Neural progenitor cell (in vitro differentiated cells): ENCODE measurements around the gene TMEM50B. TPM values are rescaled to one million over a fixed set of nuclear protein-coding genes. Genes with fewer than 3 reads are reported as not detected.
A peak's percentile ranks its signal among the peaks of the same experiment; 100 is the strongest.

ENCODE experiments used
- DNase-seq: peaks from one replicate; pipeline ENCODE4 v3.0.0-alpha.2; 2016; ENCODE audit warnings: low spot score
- H2AFZ ChIP-seq: fragments of 200-600 bp; sonication (generic); replicated peaks from 2 replicates; pipeline ENCODE4 v1.6.1; 2016; ENCODE audit warnings: antibody characterized with exemption
- H3F3A ChIP-seq: fragments of 200-600 bp; sonication (generic); 2 replicates; pipeline ENCODE4 v1.6.1; 2016; ENCODE audit warnings: antibody characterized with exemption, low read depth
- H3K27ac ChIP-seq: fragments of 200-600 bp; sonication (generic); 2 replicates; pipeline ENCODE4 v1.5.1; 2016; ENCODE audit warnings: mild to moderate bottlenecking
- H3K27me3 ChIP-seq: fragments of 200-600 bp; sonication (generic); 2 replicates; pipeline ENCODE4 v1.6.1; 2016; ENCODE audit warnings: mild to moderate bottlenecking, moderate library complexity
- H3K36me3 ChIP-seq: fragments of 200-600 bp; sonication (generic); 2 replicates; pipeline ENCODE4 v1.5.1; 2016
- H3K4me1 ChIP-seq: fragments of 200-600 bp; sonication (generic); 2 replicates; pipeline ENCODE4 v1.6.1; 2016; ENCODE audit warnings: mixed run types
- H3K4me2 ChIP-seq: fragments of 200-600 bp; sonication (generic); 2 replicates; pipeline ENCODE4 v1.6.1; 2016
- H3K4me3 ChIP-seq: fragments of 200-600 bp; sonication (generic); 2 replicates; pipeline ENCODE4 v1.5.1; 2016
- H3K79me2 ChIP-seq: fragments of 200-600 bp; sonication (generic); 2 replicates; pipeline ENCODE4 v1.6.1; 2016; ENCODE audit warnings: low read depth
- H3K9ac ChIP-seq: fragments of 200-600 bp; sonication (generic); 2 replicates; pipeline ENCODE4 v1.6.1; 2016
- H3K9me3 ChIP-seq: fragments of 200-600 bp; sonication (generic); 2 replicates; pipeline ENCODE4 v1.5.1; 2016; ENCODE audit warnings: low read depth
- H4K20me1 ChIP-seq: fragments of 200-600 bp; sonication (generic); 2 replicates; pipeline ENCODE4 v1.6.1; 2016; ENCODE audit warnings: low read depth
- H3K27ac Mint-ChIP-seq: 3 replicates; pipeline ENCODE4 v1.8.0; 2021; ENCODE audit warnings: mixed read lengths
- H3K27me3 Mint-ChIP-seq: 2 replicates; pipeline ENCODE4 v1.8.0; 2022; ENCODE audit warnings: low read depth, mild to moderate bottlenecking, inconsistent platforms, moderate library complexity, mixed read lengths; ENCODE audit not compliant: insufficient read depth
- H3K36me3 Mint-ChIP-seq: 3 replicates; pipeline ENCODE4 v1.8.0; 2021; ENCODE audit warnings: mixed read lengths
- H3K4me1 Mint-ChIP-seq: 3 replicates; pipeline ENCODE4 v1.8.0; 2021; ENCODE audit warnings: mixed read lengths
- H3K4me3 Mint-ChIP-seq: 3 replicates; pipeline ENCODE4 v1.8.0; 2021; ENCODE audit warnings: mild to moderate bottlenecking, moderate library complexity, mixed read lengths
- H3K9me3 Mint-ChIP-seq: 3 replicates; pipeline ENCODE4 v1.8.0; 2020; ENCODE audit warnings: mixed read lengths
- CTCF ChIP-seq: fragments of 200-600 bp; sonication (generic); IDR thresholded peaks from 2 replicates; pipeline ENCODE4 v1.5.1; 2017; ENCODE audit warnings: antibody characterized with exemption, mild to moderate bottlenecking
- EZH2 ChIP-seq: fragments of 200-600 bp; sonication (generic); IDR thresholded peaks from 2 replicates; pipeline ENCODE4 v1.6.1; 2017; ENCODE audit warnings: antibody characterized with exemption, mild to moderate bottlenecking, moderate library complexity
- EZH2phosphoT487 ChIP-seq: fragments of 200-600 bp; sonication (generic); IDR thresholded peaks from 2 replicates; pipeline ENCODE4 v1.6.1; 2017; ENCODE audit warnings: antibody characterized with exemption
- total RNA-seq: library from RNA; depleted of rRNA; stranded (reverse); fragments of >200 nt; gene quantifications from 2 replicates; pipeline ENCODE4 v1.2.3, GENCODE V29; 2015; ENCODE audit warnings: low replicate concordance

Gene TMEM50B
- total RNA-seq, 1 donor from 2014 or later = 31.5 TPM

- H3K4me1 Mint-ChIP-seq = no peaks in the 10 kb centered on the region
- H3K4me3 Mint-ChIP-seq = no peak overlapping the region
- Histone ChIP-seq H3K36me3 (peaks cover 4% of the 10 kb centered on the region), H3K9me3 (no peaks in the 10 kb centered on the region), H3K4me1 (no peaks in the 10 kb centered on the region), H3K9ac (no peak overlapping the region), H3K27ac (peak overlapping the region; percentile 46), H3K4me3 (no peak overlapping the region), H2AFZ (no peak overlapping the region), H3K4me2 (no peak overlapping the region), H3K27me3 (no peaks in the 10 kb centered on the region), H3K79me2 (no peaks in the 10 kb centered on the region), H3F3A (peaks cover 4% of the 10 kb centered on the region), H4K20me1 (peaks cover 4% of the 10 kb centered on the region)
- H3K36me3 Mint-ChIP-seq = peaks cover 22% of the 10 kb centered on the region
- no peaks in the 10 kb centered on the region for H3K9me3 Mint-ChIP-seq
- no peak overlapping the region for H3K27ac Mint-ChIP-seq
- peaks cover 2% of the 10 kb centered on the region for H3K27me3 Mint-ChIP-seq
- DNase-seq = no peak
- TF ChIP-seq EZH2 (no peak), EZH2phosphoT487 (no peak), CTCF (no peak)
Observed at GRCh38 chr21:33427051-33427450, 52.7 kb downstream of the TMEM50B start.

DNA sequence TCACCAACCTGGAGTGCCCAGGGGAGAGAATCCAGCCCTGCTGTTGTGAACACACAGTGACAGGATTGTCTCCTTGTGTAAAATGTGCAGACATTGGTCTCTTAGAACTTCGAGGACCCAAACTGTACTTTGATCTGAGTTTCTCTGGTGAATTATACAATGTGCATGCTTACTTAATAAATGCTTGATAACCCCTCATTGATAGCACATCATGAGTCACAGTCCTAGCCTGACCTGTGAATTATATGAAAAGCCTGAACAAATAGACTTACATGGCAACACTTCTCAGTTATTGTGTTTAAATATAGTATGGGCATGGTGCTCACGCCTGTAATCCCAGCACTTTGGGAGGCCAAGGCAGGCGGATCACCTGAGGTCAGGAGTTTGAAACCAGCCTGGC lies 53.9 kb downstream of the TMEM50B start:
- Mint-ChIP-seq H3K36me3 (peaks cover 25% of the 10 kb centered on the region), H3K4me3 (no peak overlapping the region), H3K27ac (no peak overlapping the region), H3K4me1 (no peaks in the 10 kb centered on the region), H3K27me3 (peaks cover 2% of the 10 kb centered on the region), H3K9me3 (no peaks in the 10 kb centered on the region)
- Histone ChIP-seq H3F3A (peaks cover 4% of the 10 kb centered on the region), H3K4me2 (no peak overlapping the region), H3K9me3 (no peaks in the 10 kb centered on the region), H2AFZ (no peak overlapping the region), H3K27me3 (no peaks in the 10 kb centered on the region), H3K4me3 (no peak overlapping the region), H3K27ac (no peak overlapping the region), H3K9ac (no peak overlapping the region), H3K4me1 (no peaks in the 10 kb centered on the region), H3K79me2 (no peaks in the 10 kb centered on the region), H4K20me1 (peaks cover 4% of the 10 kb centered on the region), H3K36me3 (peaks cover 8% of the 10 kb centered on the region)
- no peak for DNase-seq
- TF ChIP-seq CTCF (no peak), EZH2phosphoT487 (no peak), EZH2 (no peak)

DNA sequence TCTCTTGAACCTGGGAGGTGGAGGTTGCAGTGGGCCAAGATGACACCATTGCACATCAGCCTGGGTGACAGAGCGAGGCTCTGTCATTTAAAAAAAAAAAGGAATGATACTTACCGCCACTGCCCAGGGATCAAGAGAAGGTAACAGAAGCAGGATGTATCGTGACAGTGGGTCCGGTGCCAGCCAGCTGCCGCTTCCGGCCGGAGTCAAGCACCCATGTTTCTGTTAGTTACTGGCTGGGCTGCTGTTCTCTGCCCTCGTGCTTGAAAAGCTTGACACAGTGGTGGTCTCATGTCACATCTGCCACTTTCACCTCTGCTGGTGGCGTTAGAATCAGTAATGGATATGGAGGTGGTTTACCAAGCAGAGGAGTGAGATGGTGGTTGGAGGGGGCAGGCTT lies 55.6 kb downstream of the TMEM50B start:
- Histone ChIP-seq H3K4me3 (no peak overlapping the region), H3K27me3 (no peaks in the 10 kb centered on the region), H3K9me3 (no peaks in the 10 kb centered on the region), H3K79me2 (no peaks in the 10 kb centered on the region), H4K20me1 (peaks cover 11% of the 10 kb centered on the region), H2AFZ (no peak overlapping the region), H3K9ac (no peak overlapping the region), H3F3A (peaks cover 4% of the 10 kb centered on the region), H3K36me3 (peaks cover 8% of the 10 kb centered on the region), H3K4me1 (no peaks in the 10 kb centered on the region), H3K4me2 (no peak overlapping the region), H3K27ac (no peak overlapping the region)
- TF ChIP-seq EZH2 (no peak), CTCF (no peak), EZH2phosphoT487 (no peak)
- no peak for DNase-seq
- peaks cover 33% of the 10 kb centered on the region for H3K36me3 Mint-ChIP-seq
- no peaks in the 10 kb centered on the region for H3K4me1 Mint-ChIP-seq
- H3K27me3 Mint-ChIP-seq = peaks cover 2% of the 10 kb centered on the region
- H3K27ac Mint-ChIP-seq = no peak overlapping the region
- H3K9me3 Mint-ChIP-seq = no peaks in the 10 kb centered on the region
- no peak overlapping the region for H3K4me3 Mint-ChIP-seq
